Endothelial cell of umbilical vein (primary cell): ENCODE results near the gene NXPH4. TPM values are rescaled to one million over a fixed set of nuclear protein-coding genes. Genes with fewer than 3 reads are reported as not detected.
A peak's percentile ranks its signal among the peaks of the same experiment; 100 is the strongest.

ENCODE experiments used
- BruUV-seq: library from RNA; stranded (reverse); fragments of 400-500 nt; replicated peaks from 2 replicates; lab custom pipeline; 2021; lab: Mats Ljungman, UMichigan
- CTCF ChIA-PET: fragments of 300-600, 350-600 bp; sonication (Branson Sonifier 250); formaldehyde crosslinking; loops from one replicate; lab custom pipeline; 2021; ENCODE audit warnings: antibody characterized with exemption, inconsistent platforms; lab: Charles Lee
- POLR2A ChIA-PET: fragments of 300-600, 350-600 bp; sonication (Branson Sonifier 250); formaldehyde crosslinking; loops from one replicate; lab custom pipeline; 2021; ENCODE audit warnings: antibody characterized with exemption, inconsistent platforms; lab: Charles Lee
- DNase-seq: peaks from one replicate; pipeline ENCODE4 v3.0.0-alpha.2; 2011; ENCODE audit warnings: low read depth, low spot score
- FAIRE-seq: peaks from 2 replicates; lab custom pipeline; 2011; peaks lifted over from hg19 to GRCh38; lab: Jason Lieb, UNC
- H2AFZ ChIP-seq: 2 replicates; pipeline ENCODE4 v1.6.0; 2012; ENCODE audit warnings: low read depth, low read length, control low read depth, inconsistent platforms
- H3K27ac ChIP-seq: 2 replicates; pipeline ENCODE4 v1.5.1; 2011; ENCODE audit warnings: low read depth, mild to moderate bottlenecking, control low read depth, low read length, moderate library complexity; ENCODE audit not compliant: insufficient read depth
- H3K27me3 ChIP-seq, 2 experiments: 2 replicates each; pipeline versions ENCODE4 v1.6.0 to v1.6.1; 2011; ENCODE audit warnings: low read length in 2 of 2, mixed read lengths in 1 of 2; ENCODE audit not compliant: control insufficient read depth in 2 of 2, insufficient read depth in 2 of 2
- H3K36me3 ChIP-seq, 2 experiments: 2 replicates in 1 of 2; 3 replicates in 1 of 2; pipeline ENCODE4 v1.5.1; 2011; ENCODE audit warnings: low read length in 2 of 2, mild to moderate bottlenecking in 1 of 2, moderate library complexity in 1 of 2; ENCODE audit not compliant: control insufficient read depth in 2 of 2, insufficient read depth in 2 of 2; ENCODE audit errors: extremely low read depth in 1 of 2
- H3K4me1 ChIP-seq: 3 replicates; pipeline ENCODE4 v1.5.1; 2011; ENCODE audit warnings: mild to moderate bottlenecking, low read length; ENCODE audit not compliant: control insufficient read depth, insufficient read depth; ENCODE audit errors: extremely low read depth
- H3K4me2 ChIP-seq: 2 replicates; pipeline ENCODE4 v1.6.1; 2011; ENCODE audit warnings: low read length, control low read depth, mixed read lengths; ENCODE audit not compliant: insufficient read depth
- H3K4me3 ChIP-seq, 3 experiments: fragments of 200-600 bp in 1 of 3; sonication (generic), shearing (Covaris generic) in 1 of 3; replicated peaks in 1 of 3; 2 replicates each; pipeline ENCODE4 v1.5.1; 2011 to 2016; ENCODE audit warnings: control low read depth in 3 of 3, low read length in 3 of 3, mild to moderate bottlenecking in 2 of 3, inconsistent platforms in 1 of 3, low read depth in 1 of 3, moderate library complexity in 1 of 3; ENCODE audit not compliant: insufficient read depth in 1 of 3
- H3K79me2 ChIP-seq: 2 replicates; pipeline ENCODE4 v1.6.0; 2012; ENCODE audit warnings: low read length, inconsistent platforms; ENCODE audit not compliant: control insufficient read depth, insufficient read depth
- H3K9ac ChIP-seq: replicated peaks from 2 replicates; pipeline ENCODE3; 2011; ENCODE audit warnings: low read length, control low read depth; ENCODE audit not compliant: insufficient read depth; ENCODE audit errors: extremely low read depth
- H3K9me1 ChIP-seq: replicated peaks from 3 replicates; pipeline ENCODE4 v1.6.0; 2011; ENCODE audit warnings: mild to moderate bottlenecking, low read length; ENCODE audit not compliant: control insufficient read depth, insufficient read depth; ENCODE audit errors: extremely low read depth
- H3K9me3 ChIP-seq: replicated peaks from 2 replicates; pipeline ENCODE4 v1.5.1; 2012; ENCODE audit warnings: low read length, inconsistent platforms; ENCODE audit not compliant: control insufficient read depth, insufficient read depth
- H4K20me1 ChIP-seq: replicated peaks from 2 replicates; pipeline ENCODE3; 2011; ENCODE audit warnings: mild to moderate bottlenecking, low read length; ENCODE audit not compliant: control insufficient read depth, insufficient read depth; ENCODE audit errors: extremely low read depth
- CTCF ChIP-seq, 2 donors: IDR thresholded peaks; 1 replicate in 1 of 2; 2 replicates in 1 of 2; pipeline ENCODE4 v1.5.1; 2011; ENCODE audit warnings: low read length in 2 of 2, mild to moderate bottlenecking in 2 of 2, moderate library complexity in 2 of 2, control low read depth in 1 of 2, inconsistent platforms in 1 of 2, low read depth in 1 of 2; ENCODE audit not compliant: insufficient read depth in 1 of 2; ENCODE audit errors: extremely low read depth in 1 of 2
- FOS ChIP-seq: IDR thresholded peaks from 2 replicates; pipeline ENCODE4 v1.6.1; 2011; ENCODE audit warnings: mild to moderate bottlenecking, low read length, moderate library complexity, borderline replicate concordance; ENCODE audit not compliant: insufficient read depth
- MAX ChIP-seq: IDR thresholded peaks from 2 replicates; pipeline ENCODE4 v1.6.1; 2011; ENCODE audit not compliant: insufficient read depth, insufficient read length
- POLR2A ChIP-seq: IDR thresholded peaks from 2 replicates; pipeline ENCODE4 v1.6.1; 2012; ENCODE audit warnings: low read depth, mild to moderate bottlenecking, control low read depth, low read length
- POLR2AphosphoS5 ChIP-seq: IDR thresholded peaks from 2 replicates; pipeline ENCODE4 v1.6.1; 2012; ENCODE audit warnings: low read depth, mild to moderate bottlenecking, control low read depth, low read length, moderate library complexity; ENCODE audit not compliant: insufficient read depth
- dilution Hi-C: fragments of 300-500 bp; cut with MboI; formaldehyde crosslinking; loops from one replicate; pipeline ENCODE4 v1.15.0; 2019; ENCODE audit warnings: low sequenced_read_pairs; ENCODE audit not compliant: extremely low pct_ligation_motif_present
- intact Hi-C: fragments of 100-400 bp; cut with micrococcal nuclease; formaldehyde crosslinking; loops from one replicate; pipeline ENCODE4 v1.10.0; 2022
- polyA plus RNA-seq, 4 experiments: library from polyadenylated mRNA; depleted of rRNA in 3 of 4; stranded (reverse) in 3 of 4; unstranded in 1 of 4; fragments of >200 nt; gene quantifications; 2 replicates each; pipeline versions ENCODE4 v1.2.1 to v1.2.3, GENCODE V29; 2011 to 2012; ENCODE audit warnings: missing spikeins in 1 of 4
- total RNA-seq: library from RNA; stranded (reverse); gene quantifications from 2 replicates; pipeline ENCODE4 v1.2.3, GENCODE V29; 2021

NXPH4 gene
- total and polyA plus RNA-seq, 2 donors (not counting 3 experiments of a cell fraction or from before 2014, with no cell fraction given), result 0.07 TPM; not detected in 1

- CTCF ChIA-PET, result interaction anchor here (0.7 to 5.0 kb wide), 16 partner anchors 10 to 229 kb away, joined by 3 to 129 read pairs (median 4); partner anchors contain the start of genes GLI1 and STAC3
- peak; percentile 70 for TF ChIP-seq POLR2AphosphoS5
- peak; percentile 70 for TF ChIP-seq POLR2A
- TF ChIP-seq MAX, result peak; percentile 75
- no peak for TF ChIP-seq FOS
- TF ChIP-seq CTCF (IDR thresholded peaks at IDR 0.05; ENCODE audit: extremely low read depth in 1 of 2, insufficient read depth in 1 of 2, low read depth in 1 of 2, low read length in 2 of 2), result no peak
- Histone ChIP-seq H3K36me3 (peaks cover 3 to 27% of the 10 kb centered on the region in 2 experiments), H3K27me3 (peaks cover 15 to 18% of the 10 kb centered on the region in 2 experiments), H3K9me3 (no peaks in the 10 kb centered on the region), H4K20me1 (no peaks in the 10 kb centered on the region), H3K9me1 (no peaks in the 10 kb centered on the region), H3K4me3 (peak within 1 kb of the TSS; percentile 44 to 73 (median 63)), H3K27ac (peak within 1 kb of the TSS; percentile 91), H3K9ac (peak within 1 kb of the TSS; percentile 96), H3K79me2 (peaks cover 23% of the 10 kb centered on the region), H3K4me1 (peaks cover 18% of the 10 kb centered on the region), H3K4me2 (peak within 1 kb of the TSS; percentile 77), H2AFZ (peak within 1 kb of the TSS; percentile 69)
- intact Hi-C loops, result loop anchor here (1.0 kb wide), 1 partner anchor 9 kb away; no protein-coding TSS in a partner anchor
- FAIRE-seq (peak; percentile 99), DNase-seq (peak; percentile 94)
- BruUV-seq, result no TSS peak
- dilution Hi-C loops, result no loop called here
- POLR2A ChIA-PET, result interaction anchor here (0.6 to 1.5 kb wide), 5 partner anchors 9 to 118 kb away, joined by 3 to 11 read pairs (median 4); partner anchors contain the start of gene STAT6
Observed at GRCh38 chr12:57229634-57230380, 13.2 kb downstream of the NXPH4 start, which contains the start of gene SHMT2. Gene SHMT2 (plus strand): TSS chr12:57229711. CDS start chr12:57229779, 68 bp downstream.
